SH-SY5Y (cell line): ENCODE measurements around the gene ADORA2A.
A peak's percentile ranks its signal among the peaks of the same experiment; 100 is the strongest.

Experiments
- GATA2 ChIP-seq: IDR thresholded peaks from 2 replicates; pipeline ENCODE4 v1.6.1; 2011; ENCODE audit warnings: mild to moderate bottlenecking, low read depth, low read length
- GATA3 ChIP-seq: IDR thresholded peaks from 2 replicates; pipeline ENCODE4 v1.6.1; 2011; ENCODE audit warnings: low read depth, mild to moderate bottlenecking, low read length, moderate library complexity

GRCh38 chr22:24392218-24392931, 35.0 kb upstream of the ADORA2A start:
- peak; percentile 85 for TF ChIP-seq GATA3
- TF ChIP-seq GATA2, result peak; percentile 92
